ENCODE results near the gene LYZL2.
A peak's percentile ranks its signal among the peaks of the same experiment; 100 is the strongest.
"Not testable (repeated sequence)": the region's sequence is repeated elsewhere in the genome, so short reads cannot be mapped to it uniquely, and the experiment has no call there.

Gene LYZL2

DNA sequence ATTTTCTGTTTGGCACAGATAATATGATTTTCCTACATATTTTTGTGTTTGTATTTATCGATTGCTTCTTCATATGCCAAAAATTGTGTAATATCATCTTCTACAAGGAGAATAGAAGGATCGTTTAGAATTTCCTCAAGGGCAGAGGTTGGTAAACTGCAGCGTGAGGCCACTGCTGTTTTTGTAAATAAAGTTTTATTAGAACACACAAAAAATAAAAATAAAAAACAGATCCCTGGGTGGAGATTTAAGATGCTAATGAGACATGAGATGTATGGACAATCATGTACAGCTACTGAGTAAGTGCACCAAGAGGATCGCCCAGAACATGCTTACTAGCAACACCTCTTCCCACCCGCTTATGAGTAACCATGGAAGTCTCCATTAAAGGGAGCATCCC lies 9.6 kb downstream of the LYZL2 start:
- FAIRE-seq = no peak
- no peak for DNase-seq (ENCODE audit: insufficient read length)
- TF ChIP-seq POLR2AphosphoS5 (IDR thresholded peaks at IDR 0.05; ENCODE audit: low read depth, low read length) = no peak
- TF ChIP-seq TAF1 (IDR thresholded peaks at IDR 0.05; ENCODE audit: borderline replicate concordance, low read depth, low read length) = no peak
- TF ChIP-seq POLR2A (IDR thresholded peaks at IDR 0.05; ENCODE audit: low read depth, low read length) = no peak

DNA sequence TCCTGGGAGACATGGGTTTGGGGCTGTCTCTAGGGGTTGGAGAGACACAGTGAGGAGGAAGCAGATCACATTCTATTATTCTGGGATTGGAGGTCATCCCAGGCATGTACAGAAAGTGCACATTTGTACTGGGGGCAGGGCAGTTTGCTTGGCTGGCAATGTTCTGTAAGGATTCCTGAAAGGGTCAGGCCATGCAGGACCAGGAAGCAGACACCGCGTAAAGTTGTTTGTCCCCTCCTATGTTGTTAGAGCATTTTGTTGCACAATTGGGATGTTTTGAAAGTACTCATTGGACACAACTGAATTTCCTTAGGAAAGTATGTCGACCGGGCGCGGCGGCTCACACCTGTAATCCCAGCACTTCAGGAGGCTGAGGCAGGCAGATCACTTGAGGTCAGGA lies 12.5 kb downstream of the LYZL2 start:
- no peak for TF ChIP-seq POLR2A (IDR thresholded peaks at IDR 0.05; ENCODE audit: low read depth, low read length)
- TF ChIP-seq POLR2AphosphoS5 (IDR thresholded peaks at IDR 0.05; ENCODE audit: low read depth, low read length) = no peak
- TF ChIP-seq TAF1 (IDR thresholded peaks at IDR 0.05; ENCODE audit: borderline replicate concordance, low read depth, low read length) = no peak
- no peak for FAIRE-seq

DNA sequence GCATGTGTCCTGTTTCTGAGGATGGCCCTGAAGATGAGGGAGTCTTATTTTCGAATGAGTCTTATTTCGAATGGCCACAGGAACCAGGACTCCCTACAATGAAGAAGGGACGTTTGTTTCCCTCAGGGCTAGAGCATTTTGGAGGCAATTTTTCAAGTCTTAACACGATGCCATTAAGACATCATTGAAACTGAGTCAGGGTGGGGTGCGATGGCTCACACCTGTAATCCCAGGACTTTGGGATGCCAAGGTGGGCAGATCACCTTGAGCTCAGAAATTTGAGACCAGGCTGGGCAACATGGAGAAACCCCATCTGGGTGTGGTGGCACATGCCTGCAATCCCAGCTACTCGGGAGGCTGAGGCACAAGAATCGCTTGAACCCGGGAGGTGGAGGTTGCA lies 18.5 kb downstream of the LYZL2 start:
- FAIRE-seq = not testable (repeated sequence)

More for the DNA sequence above, 12.5 kb downstream of the LYZL2 start:
- no peak for DNase-seq (ENCODE audit: insufficient read length)

DNA sequence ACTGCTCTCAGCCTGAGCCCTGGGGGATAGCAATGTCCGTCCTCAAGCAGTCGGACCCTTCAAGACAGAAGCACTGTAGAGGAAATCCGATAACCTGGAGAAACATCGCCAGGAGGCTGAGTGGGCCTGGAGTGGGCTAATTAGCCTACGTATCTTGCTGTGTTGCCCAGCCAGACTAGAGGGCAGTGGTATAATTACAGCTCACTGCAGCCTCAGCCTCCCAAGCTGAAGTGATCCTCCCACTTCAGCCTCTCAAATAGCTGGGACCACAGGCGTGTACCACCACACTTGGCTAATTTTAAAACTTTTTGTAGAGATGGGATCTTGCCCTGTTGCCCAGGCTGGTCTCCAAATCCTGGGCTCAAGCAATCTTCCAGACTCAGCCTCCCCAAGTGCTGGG lies 21.7 kb downstream of the LYZL2 start:
- DNase-seq (ENCODE audit: insufficient read length) = no peak
- TF ChIP-seq POLR2A (IDR thresholded peaks at IDR 0.05; ENCODE audit: low read depth, low read length) = no peak
- TF ChIP-seq POLR2AphosphoS5 (IDR thresholded peaks at IDR 0.05; ENCODE audit: low read depth, low read length) = no peak
- TF ChIP-seq TAF1 (IDR thresholded peaks at IDR 0.05; ENCODE audit: borderline replicate concordance, low read depth, low read length) = no peak
- FAIRE-seq = no peak

More for the DNA sequence above, 18.5 kb downstream of the LYZL2 start:
- not testable (repeated sequence) for DNase-seq (ENCODE audit: insufficient read length)

DNA sequence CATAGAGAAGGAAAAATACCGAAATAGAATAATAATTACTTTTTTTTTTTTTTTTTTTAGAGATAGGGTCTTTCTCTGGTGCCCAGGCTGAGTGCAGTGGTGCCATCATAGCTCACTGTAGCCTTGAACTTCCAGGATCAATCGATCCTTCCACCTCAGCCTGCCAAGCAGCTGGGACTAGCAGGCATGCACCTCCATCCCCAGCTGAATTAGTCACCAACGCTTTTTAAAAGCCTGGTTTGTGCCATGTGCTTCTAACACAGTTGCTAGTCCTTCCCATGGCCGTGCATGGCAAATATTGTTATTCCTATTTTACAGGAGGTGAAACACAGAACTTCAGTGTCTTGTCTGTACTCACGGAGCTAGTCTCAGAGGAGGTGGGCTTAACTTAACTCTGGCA lies 23.2 kb downstream of the LYZL2 start:
- DNase-seq (ENCODE audit: insufficient read length) (no peak), FAIRE-seq (no peak)
- TF ChIP-seq POLR2A (IDR thresholded peaks at IDR 0.05; ENCODE audit: low read depth, low read length) (no peak), TAF1 (IDR thresholded peaks at IDR 0.05; ENCODE audit: borderline replicate concordance, low read depth, low read length) (no peak), POLR2AphosphoS5 (IDR thresholded peaks at IDR 0.05; ENCODE audit: low read depth, low read length) (no peak)

DNA sequence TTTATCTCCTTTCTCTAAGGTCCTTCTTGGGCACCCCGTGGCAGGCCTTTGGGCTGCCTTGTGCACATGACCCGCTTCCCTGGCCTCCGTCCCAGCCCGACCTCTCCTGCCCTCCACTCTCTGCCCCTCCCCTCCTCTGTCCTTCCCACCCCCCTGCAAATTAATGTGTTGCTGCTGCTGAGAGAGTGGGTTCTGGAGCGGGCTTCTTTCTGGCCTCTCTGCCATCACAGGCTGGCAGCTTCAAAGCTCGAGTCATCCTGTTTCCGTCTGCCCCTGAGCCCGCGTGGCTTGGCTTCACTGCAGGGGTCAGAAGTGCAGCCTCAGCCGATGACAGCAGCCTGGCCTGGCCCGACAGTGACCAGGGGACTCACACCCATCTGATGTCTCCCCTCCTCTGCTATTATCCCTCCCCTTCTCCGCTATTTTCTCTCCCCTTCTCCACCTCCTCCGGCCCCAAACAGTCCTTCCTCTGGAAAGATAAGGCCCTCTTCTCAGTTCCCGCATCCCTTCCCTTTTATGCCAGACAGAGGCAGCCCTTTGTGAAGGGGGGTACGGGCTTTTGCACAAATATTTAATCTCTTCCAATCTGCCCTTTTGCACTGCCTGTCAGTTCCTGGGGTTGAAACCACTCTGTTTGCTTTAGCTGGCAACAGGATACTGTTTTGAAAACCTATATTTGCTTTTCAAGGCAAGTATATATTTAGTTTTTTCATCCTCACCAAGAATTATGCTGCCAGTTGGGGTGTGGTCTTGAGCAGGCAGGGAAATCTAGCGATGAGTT lies 24.0 kb downstream of the LYZL2 start:
- not testable (repeated sequence) for FAIRE-seq

DNA sequence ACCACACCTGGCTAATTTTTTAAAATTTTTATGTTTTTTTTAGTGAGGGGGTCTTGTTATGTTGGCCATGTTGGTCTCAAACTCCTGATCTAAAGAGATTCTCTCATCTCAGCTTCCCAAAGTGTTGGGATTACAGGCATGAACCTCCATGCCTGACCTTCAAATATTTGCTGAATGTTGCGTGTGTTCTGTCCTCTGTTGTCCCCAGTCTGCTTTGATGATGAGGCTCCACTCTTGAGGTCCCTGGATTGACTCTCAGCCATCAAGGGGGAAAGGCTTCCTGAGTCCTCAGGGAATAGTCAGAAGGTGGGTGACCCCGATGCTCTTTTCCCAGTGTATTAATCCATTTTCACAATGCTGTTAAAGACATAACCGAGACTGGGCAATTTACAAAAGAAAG lies 26.0 kb downstream of the LYZL2 start:
- DNase-seq (ENCODE audit: insufficient read length) = no peak
- TF ChIP-seq POLR2A (IDR thresholded peaks at IDR 0.05; ENCODE audit: low read depth, low read length) (no peak), POLR2AphosphoS5 (IDR thresholded peaks at IDR 0.05; ENCODE audit: low read depth, low read length) (no peak), TAF1 (IDR thresholded peaks at IDR 0.05; ENCODE audit: borderline replicate concordance, low read depth, low read length) (no peak)
- FAIRE-seq = no peak

More for the DNA sequence above, 24.0 kb downstream of the LYZL2 start:
- DNase-seq (ENCODE audit: insufficient read length) = not testable (repeated sequence)

DNA sequence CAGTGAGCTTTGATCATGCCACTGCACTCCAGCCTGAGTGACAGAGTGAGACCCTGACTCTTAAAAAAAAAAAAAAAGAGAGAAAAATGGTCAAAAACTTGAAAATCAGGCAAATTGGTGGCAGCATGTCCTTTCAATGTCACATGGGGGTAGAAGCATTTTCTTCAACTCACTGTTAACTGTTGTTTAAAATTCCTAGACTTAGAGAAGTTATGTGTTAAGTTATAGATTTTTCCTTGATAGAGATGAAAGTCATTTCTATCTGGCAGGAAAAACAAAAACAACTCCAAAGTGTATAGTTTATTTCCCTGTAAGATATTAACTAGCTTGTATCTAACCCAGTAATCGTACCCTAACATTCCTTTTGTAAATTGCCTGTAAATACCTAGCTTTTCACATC lies 26.8 kb downstream of the LYZL2 start:
- DNase-seq (ENCODE audit: insufficient read length) (no peak), FAIRE-seq (no peak)
- TF ChIP-seq POLR2A (IDR thresholded peaks at IDR 0.05; ENCODE audit: low read depth, low read length) (no peak), POLR2AphosphoS5 (IDR thresholded peaks at IDR 0.05; ENCODE audit: low read depth, low read length) (no peak), TAF1 (IDR thresholded peaks at IDR 0.05; ENCODE audit: borderline replicate concordance, low read depth, low read length) (no peak)

DNA sequence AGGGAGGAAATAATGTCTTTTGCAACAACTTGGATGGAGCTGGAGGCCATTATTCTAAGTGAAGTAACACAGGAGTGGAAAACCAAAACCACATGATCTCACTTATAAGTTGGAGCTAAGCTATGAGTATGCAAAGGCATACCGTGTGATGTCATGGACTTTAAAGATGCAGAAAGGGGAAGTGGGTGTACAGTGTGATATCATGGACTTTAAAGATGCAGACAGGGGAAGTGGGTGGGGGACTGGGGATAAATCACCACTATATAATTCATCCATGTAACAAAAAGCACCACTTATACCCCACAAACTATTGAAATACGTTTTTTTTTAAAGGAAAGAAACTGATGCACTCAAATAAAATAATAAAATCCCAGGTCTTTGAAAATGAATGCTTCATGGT lies 29.5 kb downstream of the LYZL2 start:
- DNase-seq (ENCODE audit: insufficient read length) = no peak
- TF ChIP-seq POLR2AphosphoS5 (IDR thresholded peaks at IDR 0.05; ENCODE audit: low read depth, low read length) = no peak
- TF ChIP-seq POLR2A (IDR thresholded peaks at IDR 0.05; ENCODE audit: low read depth, low read length) = no peak
- no peak for TF ChIP-seq TAF1 (IDR thresholded peaks at IDR 0.05; ENCODE audit: borderline replicate concordance, low read depth, low read length)
- no peak for FAIRE-seq

DNA sequence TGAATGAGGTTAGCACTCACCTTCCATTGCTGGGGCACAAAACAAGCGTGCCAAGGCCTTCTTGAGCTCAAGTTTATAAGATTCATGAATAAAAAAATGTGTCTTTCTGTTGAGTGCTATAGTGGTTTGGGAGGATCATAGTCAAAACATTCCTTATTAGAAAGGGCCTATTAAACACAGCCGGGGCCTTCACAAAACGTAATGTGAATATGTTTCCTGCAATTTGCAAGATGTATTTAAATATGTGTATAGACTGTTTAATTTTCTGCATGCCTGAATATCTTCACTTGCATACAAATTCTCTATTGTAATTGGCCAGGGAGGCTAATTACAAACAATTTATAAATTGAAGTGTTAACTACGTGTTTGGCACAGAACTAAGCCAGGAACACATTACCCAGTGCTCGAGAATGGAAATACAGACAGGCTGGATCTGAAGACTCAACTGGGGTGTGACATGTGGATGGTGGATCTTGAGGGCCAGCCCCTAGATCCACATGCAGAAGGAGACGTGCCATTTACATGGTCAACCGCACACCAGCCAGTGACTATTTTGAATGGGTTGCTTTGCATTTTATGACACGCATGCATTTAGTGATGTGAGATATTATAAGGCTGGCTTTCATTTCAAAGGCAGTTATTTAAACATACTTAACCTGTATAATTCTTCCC lies 31.3 kb downstream of the LYZL2 start:
- TF ChIP-seq POLR2AphosphoS5 (IDR thresholded peaks at IDR 0.05; ENCODE audit: low read depth, low read length) (no peak), POLR2A (IDR thresholded peaks at IDR 0.05; ENCODE audit: low read depth, low read length) (no peak), TAF1 (IDR thresholded peaks at IDR 0.05; ENCODE audit: borderline replicate concordance, low read depth, low read length) (no peak)
- no peak for FAIRE-seq
- no peak for DNase-seq (ENCODE audit: insufficient read length)

DNA sequence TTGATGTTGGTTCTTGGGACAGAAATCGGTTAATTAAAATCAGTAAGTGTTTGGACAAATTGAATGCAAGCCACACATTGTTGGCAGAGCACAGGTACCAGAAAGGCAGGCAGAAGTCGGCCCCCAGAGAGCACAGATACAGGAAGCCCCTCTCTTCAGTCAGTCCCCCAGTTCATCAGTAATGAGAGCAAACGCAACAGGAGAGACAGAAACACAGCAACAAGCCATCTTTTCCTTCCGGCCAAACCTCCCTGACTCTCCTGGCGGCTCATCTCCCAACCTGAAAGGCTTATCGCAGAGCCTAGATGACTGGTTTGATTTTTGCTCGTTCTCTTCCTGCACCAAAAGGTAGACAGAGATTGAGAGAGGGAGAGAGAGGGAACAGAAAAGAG lies 32.1 kb downstream of the LYZL2 start:
- FAIRE-seq = peak; percentile 58
- not testable (repeated sequence) for DNase-seq (ENCODE audit: insufficient read length)

DNA sequence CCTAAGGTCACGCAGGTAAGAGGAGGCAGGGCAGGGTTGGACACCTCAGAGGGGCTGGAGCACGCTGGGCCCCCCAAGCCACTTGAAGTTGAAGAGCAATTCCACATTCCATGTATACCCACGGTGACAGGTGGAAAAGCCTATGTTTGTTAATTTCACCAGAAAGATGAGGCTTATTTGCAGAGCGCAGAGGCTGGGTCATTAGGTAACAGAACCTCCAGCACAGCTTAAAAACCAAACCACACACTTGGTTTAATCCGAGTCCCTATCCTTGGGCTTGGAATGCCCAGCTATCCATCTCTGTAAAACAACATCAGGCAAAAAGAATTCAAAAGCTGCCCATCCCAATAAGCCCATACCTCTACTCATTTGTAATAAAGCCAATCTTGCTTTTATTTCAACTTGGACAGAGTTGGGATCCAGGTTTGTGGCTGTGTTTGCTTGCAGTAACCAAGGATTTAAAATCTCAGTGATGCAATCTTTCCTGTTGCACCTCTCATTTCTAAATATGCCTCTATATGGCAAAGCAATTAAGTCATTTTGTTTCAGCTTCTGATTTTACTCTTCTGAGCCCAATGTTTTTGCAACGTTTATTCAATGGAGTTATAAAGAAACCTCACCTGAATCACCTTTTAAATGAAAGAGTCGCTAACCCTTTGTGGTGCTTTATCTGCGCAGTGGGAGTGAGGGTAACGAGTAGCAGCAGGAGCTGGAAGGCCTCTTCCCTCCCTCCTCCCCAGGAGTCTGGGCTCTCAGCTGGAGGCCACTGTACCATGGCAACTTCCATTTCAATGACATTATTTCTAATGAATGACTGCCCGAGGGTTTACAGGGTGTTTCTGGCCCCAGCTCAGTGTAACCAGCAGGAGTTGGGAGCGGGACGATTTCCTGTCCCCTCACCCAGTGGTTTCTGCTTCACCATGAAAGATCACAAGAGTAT lies 32.8 kb downstream of the LYZL2 start:
- not testable (repeated sequence) for DNase-seq (ENCODE audit: insufficient read length); FAIRE-seq

Data from GM12892 (cell line).